Measurements from ENCODE around the gene GRK3.
"Not testable (repeated sequence)": the region's sequence is repeated elsewhere in the genome, so short reads cannot be mapped to it uniquely, and the experiment has no call there.

The GRK3 gene

DNA sequence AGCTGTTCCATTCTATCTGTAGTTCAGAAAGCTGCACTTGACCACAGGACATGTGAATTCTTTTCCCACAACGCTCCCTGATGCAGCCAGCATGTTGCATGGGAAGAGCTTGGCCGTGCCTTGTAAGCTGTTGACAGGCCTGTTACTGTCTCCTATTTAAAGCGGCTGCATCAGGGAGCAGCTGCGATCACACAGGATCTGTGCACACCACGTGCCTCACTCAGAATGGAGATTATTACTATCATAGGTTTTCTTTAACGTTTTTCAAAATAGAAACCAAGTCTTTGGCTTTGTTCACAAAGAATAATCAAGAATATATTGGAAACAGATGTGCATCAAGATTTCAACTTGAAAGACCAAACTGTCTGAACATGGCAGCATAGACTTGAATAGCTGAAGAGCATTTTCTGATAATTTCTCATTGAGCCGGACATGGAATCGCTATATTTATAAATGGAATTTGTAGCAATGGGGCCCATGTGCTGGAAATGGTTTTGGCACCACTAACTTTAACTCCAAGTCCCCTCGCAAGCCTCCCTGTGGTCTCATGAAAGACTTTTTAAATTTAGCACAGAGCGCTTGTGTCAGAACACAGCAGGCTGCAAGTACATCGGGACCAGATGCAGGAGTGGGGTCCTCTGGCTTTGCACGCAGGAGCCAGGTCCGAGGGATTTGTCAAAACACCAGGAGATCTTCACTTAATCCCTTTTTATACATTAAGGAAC is 136.7 kb downstream of the GRK3 start:
- no peak for DNase-seq

DNA sequence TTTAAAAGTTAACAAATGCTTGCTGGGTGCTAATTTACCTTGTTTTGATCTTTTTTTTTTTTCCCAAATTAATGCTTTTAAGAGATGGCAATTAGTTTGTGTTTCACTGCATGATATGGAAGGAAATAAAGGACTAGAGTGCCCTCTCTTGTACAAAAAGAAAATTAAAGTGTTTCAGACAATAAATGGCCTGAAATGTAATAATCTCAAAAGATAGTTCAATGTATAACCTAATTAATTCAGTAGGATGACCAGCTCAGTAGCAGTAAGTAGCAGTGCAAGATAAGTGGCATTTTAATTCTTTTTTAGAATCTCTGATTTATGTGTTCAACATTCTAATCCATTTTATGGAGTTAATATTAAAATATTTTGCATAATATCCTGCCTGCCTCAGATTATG is 137.6 kb downstream of the GRK3 start:
- peak in 2 of 4 experiments; percentile 22 to 50 for DNase-seq

DNA sequence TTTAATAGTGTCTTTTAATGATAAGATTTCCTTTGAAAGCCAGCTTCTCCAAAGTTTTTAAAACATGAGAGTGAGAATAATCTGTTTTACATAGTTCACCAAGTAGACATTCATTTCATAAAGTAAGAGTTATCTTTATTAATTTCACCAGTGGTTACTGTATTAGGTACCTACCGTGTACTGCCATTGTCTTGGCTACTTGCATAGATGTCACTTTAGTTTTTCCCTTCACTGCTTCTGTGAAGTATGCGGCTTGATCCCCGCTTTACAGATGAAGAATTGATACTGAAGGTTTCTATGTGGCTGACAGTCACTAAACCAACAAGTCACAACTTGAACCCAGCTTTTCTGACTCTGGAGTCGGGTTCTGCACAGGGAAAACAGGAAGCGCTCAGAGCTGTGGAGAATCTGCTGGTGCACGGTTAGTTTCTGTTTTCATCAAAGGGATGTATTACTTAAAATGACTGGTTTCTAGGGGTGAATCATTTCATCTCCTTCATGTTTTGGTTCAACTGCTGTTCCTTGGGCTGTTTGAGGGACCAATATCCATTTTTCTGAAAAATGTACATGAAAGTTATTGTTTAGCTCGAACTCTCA is 138.2 kb downstream of the GRK3 start:
- DNase-seq: peak; percentile 11 to 33 (median 20)

DNA sequence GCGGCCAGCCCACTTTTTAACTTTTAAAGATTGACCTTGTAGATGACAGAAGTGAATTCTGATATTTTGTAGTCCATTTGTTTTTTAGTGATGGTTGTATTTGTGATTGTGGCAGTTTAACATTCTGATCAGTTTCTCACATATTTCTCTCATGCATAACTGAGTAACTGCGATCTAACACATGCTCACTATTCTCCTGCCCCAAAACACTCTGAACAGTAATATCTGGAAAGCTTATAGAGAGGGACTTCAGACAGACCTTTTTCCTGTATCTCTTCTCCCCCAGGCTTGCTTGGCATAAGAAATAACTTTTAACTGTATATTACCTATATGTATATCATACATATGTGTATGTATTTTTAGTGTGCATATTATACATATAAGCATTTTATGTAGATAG is 140.2 kb downstream of the GRK3 start:
- DNase-seq: no peak

DNA sequence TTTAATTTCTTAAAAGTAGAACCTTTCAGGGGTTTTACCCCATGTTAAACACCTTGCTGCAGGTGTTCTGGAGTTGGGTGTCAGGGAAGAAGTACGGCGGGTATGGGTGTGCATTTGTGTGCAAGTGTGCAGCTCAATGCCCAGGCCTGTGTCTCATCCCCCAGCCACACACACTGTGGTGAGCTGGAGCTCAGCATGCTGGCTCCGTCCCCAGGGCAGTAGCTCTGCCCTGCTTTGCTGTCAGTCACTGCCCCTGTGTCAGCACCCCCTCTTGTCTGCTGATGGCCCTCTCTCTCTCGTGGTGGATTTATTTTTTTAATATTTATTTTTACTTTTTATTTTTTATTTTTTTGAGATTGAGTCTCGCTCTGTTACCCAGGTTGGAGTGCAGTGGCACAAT is 141.7 kb downstream of the GRK3 start:
- no peak for DNase-seq

DNA sequence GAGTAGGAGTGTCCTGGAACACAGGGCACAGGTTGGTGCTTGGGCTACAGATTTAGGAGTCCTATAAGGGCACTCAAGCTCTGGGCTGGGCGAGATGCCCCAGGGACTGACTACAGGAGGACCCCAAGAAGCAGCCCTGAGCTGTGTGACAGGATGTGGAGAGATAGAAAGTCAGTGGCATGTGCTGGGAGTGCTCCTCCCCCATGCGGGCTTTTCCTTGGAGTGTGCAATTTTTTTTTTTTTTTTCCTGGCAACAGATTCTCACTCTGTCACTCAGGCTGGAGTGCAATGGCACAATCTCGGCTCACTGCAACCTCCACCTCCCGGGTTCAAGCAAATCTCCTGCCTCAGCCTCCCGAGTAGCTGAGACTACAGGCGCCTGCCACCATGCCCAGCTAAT is 144.0 kb downstream of the GRK3 start:
- DNase-seq: not testable (repeated sequence)

DNA sequence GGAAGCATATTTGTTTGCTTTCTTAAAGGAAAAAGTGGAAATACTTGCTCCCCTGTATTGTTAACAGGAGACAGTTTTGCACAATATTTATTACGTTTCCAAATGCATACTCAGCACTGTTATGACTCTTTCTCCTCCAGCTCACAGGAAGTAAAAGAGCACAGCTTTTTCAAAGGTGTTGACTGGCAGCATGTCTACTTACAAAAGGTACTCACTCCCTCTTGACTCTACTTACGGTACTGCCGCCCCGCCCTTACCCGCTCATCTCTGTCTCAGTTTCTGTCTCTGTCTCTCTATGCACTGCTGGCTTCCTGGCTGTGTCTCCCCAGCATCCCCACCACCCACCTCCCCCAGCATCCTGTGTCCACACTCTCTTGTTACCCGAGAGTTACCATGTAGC is 145.3 kb downstream of the GRK3 start:
- DNase-seq: no peak

DNA sequence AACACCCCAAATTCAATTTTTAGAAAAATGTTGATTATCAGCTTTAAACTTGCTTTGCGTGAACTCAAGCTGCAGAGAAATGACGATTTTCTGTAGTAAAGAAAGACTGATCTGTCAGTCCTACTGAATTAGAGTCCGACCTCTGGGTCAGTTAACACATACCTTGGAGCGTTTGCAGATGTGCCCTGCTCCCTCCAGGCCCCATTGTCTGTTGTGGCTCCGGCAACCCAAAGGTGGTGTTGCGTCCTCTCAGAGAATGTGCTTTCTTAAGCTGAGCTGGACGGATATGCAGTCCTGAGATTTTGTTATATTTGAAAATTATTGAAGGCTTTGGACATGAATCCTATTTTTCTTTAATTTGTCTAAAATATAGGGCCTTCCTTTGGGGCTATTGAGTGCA is 146.0 kb downstream of the GRK3 start:
- no peak for DNase-seq

DNA sequence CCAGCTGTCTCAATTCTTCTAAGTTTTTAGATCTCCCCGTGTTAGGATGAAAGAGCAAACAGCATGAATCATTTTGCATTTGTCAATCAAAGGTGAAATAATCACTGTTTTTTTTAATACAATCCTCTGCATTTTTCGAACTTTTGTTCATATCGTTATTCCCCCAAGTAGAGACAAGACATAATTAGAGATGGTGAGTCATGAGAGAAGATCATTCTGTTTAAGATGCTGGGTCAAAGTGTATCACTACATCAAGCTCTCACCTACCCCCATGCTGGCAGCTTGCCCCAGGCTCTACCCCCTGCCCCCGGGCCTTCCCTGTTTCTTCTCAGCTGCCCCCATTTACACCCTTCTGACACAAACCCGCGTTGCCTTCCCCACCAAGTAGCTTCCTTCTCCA is 147.0 kb downstream of the GRK3 start:
- DNase-seq: no peak

DNA sequence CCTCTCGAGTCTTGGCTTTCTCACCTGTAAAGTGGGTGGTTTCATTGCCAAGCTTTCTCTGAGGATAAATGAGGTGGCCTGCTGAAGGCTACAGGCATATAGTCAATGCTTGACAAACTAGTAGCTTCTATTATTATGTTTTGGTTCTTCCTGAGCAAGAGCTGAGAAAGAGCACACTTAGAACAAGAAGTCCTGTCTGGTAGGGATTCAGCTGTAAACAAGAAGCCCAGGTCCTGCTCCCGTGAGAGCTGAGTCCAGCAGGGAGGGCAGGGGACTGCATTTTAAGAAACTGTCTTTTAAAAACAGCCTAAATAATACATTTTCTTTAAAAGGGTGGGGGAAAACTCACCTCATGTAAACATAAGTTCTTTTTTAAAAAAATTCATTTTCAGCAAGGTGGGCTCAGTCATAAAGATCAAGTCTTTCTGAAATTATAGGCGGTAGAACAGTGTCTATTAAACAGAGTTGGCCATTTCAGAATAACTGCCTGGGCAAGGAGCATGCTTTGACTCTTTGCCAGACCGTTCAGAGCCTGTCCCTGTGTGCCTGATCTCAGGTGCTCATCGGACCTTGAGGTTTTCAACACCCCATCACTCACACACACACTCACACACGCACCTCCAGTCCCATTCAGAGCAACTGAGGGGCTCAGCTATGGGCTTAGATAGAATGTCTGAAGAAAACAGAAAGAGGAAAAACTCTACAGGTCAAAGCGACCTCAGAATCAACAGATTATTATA is 148.4 kb downstream of the GRK3 start:
- no peak for DNase-seq

DNA sequence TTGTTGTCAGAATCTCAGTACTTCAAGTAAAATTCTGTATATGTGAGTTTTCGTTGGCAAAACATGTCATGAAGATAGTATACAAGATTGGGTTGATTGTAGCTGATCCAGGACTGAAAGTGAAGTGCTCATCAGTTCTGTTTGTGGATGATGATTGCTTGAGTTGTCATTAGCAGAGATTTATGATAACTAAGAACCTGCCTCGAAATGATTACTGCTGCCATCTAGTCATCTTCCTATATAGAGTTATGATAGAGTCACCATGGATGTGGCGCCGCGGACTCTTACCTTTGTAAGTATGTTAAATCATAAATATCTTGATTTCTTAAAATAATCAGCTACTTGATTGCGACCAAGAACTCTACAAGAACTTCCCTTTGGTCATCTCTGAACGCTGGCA is 149.6 kb downstream of the GRK3 start:
- DNase-seq: no peak

DNA sequence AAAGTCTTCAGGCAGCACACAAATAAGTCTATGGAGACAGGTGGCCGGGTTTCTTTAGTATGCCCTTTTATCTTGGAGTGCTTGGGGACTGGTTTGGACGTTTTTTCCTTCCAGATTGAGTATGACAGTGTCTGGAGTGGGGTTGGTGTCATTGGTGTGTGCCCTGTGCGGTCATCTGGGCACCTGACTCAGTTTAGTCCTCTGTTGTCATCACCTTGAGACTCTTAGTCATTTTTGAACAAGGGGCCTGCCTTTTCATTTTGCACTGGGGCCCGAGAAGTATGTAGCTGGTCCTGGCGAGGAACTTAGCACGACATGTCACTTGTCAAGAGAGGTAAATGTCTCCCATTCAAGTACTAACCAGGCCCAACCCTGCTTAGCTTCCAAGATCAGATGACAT is 150.3 kb downstream of the GRK3 start:
- DNase-seq: no peak

DNA sequence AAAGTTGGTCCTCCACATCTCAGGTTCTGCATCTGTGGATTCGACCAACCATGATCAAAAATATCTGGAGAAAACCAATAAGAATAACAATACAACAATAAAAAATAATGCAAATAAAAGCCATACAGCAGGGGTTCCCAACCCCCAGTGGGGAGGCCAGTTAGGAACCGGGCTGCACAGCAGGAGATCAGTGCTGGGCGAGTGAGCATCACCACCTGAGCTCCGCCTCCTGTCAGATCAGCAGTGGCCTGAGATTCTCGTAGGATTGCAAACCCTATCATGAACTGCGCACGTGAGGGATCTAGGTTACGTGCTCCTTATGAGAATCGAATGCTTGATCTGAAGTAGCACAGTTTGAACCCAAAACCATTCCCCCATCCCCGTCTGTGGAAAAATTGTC is 152.2 kb downstream of the GRK3 start:
- DNase-seq: no peak

DNA sequence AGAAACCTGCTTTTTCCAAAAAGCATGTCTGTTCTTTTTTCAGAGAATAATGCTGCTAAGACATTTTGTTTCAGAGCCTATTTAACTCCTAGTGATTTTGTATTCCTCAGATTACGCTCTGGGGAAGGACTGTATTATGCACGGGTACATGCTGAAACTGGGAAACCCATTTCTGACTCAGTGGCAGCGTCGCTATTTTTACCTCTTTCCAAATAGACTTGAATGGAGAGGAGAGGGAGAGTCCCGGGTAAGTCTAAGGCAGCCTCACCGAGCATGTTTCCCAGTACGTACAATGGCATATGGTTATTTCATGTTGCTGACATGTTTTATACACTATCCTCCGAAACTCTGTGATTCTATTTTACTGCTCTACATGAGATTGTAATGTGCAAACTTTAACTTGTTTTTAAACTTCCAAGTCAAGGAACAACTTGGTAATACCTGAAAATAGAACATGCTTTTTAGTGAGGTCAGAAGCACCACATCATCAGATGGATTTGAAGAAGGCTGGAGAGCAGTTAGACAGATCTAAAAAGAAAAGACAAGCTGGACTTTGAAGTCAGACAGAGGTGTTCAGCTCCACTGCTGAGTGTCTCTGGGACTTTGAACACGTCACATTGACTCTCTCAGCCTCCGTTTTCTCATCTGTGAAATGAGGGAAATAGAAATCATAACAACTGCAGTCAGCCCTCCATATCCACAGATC is 153.8 kb downstream of the GRK3 start:
- DNase-seq: no peak

DNA sequence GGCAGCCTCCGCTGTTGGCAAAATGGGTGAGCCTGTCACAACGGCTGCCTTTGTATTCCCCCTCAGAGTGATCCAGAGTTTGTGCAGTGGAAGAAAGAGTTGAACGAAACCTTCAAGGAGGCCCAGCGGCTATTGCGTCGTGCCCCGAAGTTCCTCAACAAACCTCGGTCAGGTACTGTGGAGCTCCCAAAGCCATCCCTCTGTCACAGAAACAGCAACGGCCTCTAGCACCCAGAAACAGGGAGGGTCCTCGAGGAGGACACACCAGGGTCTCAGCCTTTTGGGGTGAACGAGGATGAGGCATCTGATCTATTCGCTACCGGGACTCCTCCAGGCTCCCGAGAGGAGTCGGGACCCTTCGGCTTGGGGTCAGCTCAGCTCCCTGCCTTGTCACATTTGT is 157.7 kb downstream of the GRK3 start:
- DNase-seq: no peak

DNA sequence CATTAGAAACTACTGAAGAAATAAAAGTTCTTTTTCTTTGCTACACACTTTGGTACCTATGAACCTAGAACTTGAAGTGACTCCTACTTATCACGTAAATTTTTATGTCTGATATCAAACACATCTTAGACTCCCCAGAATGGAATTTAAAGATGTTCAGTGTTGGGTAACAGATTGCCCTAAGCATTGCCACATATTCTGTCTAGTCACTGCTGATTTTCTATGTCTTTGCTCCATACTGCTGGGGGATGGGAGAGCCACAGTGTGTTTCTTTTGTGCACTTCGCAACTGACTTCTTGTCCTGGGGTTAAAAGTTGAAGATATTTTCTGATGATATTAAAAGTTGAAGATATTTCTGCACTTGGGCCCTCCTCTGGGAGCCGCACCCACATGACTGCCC is 158.2 kb downstream of the GRK3 start:
- DNase-seq: no peak

DNA sequence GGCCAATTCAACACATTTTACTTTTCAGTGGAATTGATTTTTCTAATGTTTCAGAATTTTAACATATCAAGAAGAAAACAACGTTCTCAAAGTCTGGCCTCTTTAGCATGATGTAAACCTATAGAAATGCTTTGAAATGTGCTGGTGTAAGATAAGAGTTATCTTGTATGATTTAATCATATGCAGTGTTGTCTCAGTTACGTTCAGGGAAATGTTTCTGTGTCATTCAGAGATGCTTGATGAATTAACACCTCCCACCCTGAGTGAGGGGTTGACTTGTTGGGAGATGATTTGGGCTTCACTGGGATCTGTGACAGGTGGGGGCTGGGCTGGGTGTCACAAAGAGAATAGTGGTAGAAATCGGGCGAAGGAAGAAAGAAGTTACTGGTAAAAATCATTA is 161.8 kb downstream of the GRK3 start:
- DNase-seq: no peak

DNA sequence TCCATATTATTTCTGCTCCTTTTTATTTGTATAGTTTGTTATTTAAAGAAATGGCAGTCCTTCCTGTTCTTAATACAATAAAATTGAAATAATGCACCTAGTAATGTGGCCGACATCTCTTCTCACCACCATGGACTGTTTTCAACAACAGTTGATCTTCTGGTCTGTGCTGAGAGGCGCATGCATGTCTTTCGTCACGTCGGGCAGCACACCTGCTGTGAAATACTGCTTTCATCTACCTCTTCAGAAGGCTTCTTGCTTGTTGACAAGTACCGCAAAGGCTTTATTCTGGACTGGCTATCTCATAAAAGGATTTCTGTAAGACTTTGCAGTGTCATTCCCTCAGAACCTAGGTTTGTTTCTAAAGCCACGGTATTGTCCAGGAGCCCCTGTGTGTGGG is 163.6 kb downstream of the GRK3 start:
- DNase-seq: no peak

DNA sequence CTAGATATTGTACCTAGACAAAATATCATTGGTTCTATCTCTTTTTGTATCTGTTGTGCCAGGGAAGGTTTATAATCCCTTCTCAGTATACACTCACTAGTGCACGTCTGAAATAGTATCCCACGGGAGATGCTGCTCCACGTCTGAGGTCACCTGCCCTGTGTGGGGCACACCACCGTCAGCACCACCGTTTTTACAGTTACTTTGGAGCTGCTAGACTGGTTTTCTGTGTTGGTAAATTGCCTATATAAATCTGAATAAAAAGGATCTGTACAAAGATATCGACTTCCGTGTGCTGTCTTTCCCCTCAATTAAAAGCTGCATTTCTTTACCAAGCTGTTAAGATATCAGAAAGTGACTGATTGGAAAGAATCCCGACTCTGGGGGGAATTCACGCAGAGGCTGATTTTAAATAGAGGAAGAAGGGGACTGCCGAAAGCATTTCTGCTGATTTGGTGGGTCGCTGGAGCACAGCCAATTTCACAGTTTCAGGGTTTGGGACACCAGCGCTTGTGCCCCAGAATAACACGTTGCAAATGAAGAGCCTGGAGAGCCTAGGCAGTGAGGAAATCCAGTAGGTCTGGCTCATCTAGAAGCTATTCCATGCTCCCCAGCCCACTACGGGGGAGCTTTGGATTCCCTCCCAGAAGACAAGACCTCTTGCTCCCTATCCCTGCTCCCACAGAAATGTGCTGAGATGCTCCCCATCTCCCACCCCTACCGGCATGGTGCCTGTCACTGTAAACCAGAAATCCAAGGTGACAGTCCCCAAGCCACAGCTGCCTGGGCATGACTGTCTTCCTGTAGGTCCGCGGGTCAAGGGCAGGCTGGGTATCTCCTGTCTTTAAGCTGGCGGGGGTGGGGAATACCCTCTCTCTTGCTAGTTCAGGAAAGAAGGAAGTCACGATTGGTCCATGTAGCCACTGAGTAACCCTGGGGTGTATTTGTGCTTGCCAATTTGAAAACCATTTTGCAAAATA is 164.8 kb downstream of the GRK3 start:
- peak in 2 of 4 experiments; percentile 28 to 32 for DNase-seq

DNA sequence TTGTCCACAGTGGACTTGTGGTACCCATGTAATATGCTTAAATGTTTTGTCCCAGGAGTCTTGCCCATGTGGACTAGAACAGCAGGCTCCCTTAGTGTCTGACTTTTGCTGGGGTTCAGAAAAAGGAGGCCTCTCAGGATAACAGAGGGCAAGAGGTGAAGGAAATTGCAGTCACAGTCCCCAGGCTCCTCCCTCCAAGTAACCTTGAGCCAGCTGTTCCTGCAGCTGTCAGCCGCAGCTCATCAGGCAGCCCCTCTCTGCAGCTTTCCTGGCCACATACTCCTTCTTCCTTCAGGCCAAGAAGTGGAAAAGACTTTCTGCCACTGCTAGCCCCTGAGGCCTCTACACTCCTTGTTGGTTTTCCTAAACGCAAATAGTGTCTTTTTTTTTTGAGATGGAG is 171.2 kb downstream of the GRK3 start:
- DNase-seq: no peak

DNA sequence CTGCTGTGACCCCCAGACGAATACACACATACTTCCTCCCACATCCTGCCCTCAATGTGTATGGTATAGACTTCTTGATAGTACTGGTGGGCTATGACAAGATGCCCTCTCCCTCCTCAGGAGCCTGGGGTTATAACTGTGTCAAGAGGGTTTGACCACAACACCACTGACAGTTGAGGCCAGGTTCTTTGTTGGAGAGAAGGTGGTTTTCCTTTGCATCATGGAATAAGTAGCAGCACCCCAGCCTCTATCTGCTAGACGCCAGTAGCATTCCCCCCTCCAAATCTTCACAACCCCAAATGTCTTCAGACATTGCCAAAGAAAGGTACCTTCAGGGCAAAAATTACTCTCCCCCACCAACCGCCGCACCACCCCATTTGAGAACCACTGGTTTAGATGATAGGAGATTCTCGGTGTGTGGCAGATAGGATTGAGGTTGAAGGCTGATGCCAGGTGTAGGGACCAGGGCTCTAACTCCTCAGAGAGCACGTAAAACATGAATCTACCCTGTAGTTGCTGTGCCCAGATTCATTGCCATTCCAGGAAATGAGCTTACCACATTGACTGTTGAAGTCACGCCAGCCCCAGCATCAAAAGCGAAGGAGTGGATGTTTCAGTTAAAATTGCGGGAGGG is 172.0 kb downstream of the GRK3 start:
- DNase-seq: no peak

Measured in suppressor macrophage (primary cell).